Measurements from ENCODE around the gene SPINT2.

GRCh38 chr19:38326591-38326990 is 62.2 kb downstream of the SPINT2 start:
- no peak for TF ChIP-seq CTCF (IDR thresholded peaks at IDR 0.05; ENCODE audit: low read depth, low read length, missing input control)
- TF ChIP-seq RAD21 (IDR thresholded peaks at IDR 0.05): no peak
- no peak for TF ChIP-seq SP1 (IDR thresholded peaks at IDR 0.05)
